Measurements from ENCODE around the gene ABHD17A.

DNA sequence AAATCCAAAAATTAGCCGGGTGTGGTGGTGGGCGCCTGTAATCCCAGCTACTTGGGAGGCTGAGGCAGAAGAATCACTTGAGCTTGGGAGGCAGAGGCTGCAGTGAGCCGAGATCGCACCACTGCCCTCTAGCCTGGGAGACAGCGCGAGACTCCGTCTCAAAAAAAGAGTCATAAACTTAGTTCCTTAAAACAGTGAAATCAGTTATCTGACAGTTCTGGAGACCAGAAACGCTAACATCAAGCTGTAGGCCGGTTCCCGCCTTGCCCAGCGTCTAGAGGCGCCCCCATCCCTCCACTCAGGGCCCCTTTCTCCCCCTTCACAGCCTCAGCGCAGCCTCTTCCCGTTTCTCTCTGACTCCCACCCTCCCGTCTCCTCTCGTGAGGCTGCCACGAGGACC is 31.9 kb upstream of the ABHD17A start:
- TF ChIP-seq, protein P1, sequence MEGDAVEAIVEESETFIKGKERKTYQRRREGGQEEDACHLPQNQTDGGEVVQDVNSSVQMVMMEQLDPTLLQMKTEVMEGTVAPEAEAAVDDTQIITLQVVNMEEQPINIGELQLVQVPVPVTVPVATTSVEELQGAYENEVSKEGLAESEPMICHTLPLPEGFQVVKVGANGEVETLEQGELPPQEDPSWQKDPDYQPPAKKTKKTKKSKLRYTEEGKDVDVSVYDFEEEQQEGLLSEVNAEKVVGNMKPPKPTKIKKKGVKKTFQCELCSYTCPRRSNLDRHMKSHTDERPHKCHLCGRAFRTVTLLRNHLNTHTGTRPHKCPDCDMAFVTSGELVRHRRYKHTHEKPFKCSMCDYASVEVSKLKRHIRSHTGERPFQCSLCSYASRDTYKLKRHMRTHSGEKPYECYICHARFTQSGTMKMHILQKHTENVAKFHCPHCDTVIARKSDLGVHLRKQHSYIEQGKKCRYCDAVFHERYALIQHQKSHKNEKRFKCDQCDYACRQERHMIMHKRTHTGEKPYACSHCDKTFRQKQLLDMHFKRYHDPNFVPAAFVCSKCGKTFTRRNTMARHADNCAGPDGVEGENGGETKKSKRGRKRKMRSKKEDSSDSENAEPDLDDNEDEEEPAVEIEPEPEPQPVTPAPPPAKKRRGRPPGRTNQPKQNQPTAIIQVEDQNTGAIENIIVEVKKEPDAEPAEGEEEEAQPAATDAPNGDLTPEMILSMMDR (IDR thresholded peaks at IDR 0.05) = no peak
- TF ChIP-seq JUND (IDR thresholded peaks at IDR 0.05) = no peak
- no peak for TF ChIP-seq RAD21 (IDR thresholded peaks at IDR 0.05; ENCODE audit: low read length)
- TF ChIP-seq, protein P2, sequence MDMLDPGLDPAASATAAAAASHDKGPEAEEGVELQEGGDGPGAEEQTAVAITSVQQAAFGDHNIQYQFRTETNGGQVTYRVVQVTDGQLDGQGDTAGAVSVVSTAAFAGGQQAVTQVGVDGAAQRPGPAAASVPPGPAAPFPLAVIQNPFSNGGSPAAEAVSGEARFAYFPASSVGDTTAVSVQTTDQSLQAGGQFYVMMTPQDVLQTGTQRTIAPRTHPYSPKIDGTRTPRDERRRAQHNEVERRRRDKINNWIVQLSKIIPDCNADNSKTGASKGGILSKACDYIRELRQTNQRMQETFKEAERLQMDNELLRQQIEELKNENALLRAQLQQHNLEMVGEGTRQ (IDR thresholded peaks at IDR 0.05; ENCODE audit: borderline replicate concordance, low read depth, low read length) = no peak
- no peak for TF ChIP-seq SMC3 (IDR thresholded peaks at IDR 0.05; ENCODE audit: low read depth, low read length)
- TF ChIP-seq FOXM1 (IDR thresholded peaks at IDR 0.05; ENCODE audit: low read depth) = no peak
